Measurements from ENCODE around the gene DYNC1I2.

DNA sequence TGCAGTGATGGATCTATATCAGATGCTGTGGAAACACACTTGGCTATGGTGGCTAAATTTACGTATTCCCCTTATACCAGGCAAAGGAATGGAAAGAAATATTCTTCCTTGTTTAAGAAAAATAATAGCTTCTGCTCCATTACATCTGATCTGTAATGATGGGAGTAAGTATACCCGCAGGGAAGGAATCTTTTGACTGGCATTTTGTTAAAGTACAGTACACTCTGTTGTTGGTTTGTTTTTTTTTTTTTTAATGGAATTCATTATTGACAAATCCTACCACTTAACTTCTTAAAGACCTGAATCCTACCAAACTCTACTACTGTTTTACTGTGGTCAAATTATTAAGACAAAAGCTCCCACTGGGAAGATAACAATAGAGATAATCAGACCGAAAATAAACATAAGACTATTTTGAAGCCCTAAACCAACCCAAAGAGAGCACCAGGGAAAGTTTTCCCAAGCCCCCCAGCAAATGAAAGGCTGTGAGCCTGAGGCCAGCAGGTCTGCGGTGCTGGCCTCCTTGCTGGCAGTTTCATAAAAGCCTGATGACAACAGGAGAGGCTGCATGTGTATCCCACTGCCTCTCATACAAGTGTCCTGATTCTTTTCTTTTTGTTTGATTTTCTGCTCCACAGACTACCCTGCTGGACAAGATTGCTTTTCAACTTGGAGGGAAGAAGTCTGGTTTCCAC, 105.8 kb downstream of the DYNC1I2 start:
- TF ChIP-seq, protein P1, sequence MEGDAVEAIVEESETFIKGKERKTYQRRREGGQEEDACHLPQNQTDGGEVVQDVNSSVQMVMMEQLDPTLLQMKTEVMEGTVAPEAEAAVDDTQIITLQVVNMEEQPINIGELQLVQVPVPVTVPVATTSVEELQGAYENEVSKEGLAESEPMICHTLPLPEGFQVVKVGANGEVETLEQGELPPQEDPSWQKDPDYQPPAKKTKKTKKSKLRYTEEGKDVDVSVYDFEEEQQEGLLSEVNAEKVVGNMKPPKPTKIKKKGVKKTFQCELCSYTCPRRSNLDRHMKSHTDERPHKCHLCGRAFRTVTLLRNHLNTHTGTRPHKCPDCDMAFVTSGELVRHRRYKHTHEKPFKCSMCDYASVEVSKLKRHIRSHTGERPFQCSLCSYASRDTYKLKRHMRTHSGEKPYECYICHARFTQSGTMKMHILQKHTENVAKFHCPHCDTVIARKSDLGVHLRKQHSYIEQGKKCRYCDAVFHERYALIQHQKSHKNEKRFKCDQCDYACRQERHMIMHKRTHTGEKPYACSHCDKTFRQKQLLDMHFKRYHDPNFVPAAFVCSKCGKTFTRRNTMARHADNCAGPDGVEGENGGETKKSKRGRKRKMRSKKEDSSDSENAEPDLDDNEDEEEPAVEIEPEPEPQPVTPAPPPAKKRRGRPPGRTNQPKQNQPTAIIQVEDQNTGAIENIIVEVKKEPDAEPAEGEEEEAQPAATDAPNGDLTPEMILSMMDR (IDR thresholded peaks at IDR 0.05; ENCODE audit: low read depth, low read length), result no peak
- TF ChIP-seq POLR2A (IDR thresholded peaks at IDR 0.05; ENCODE audit: extremely low read depth, insufficient read length), result no peak
- TF ChIP-seq, protein P2, sequence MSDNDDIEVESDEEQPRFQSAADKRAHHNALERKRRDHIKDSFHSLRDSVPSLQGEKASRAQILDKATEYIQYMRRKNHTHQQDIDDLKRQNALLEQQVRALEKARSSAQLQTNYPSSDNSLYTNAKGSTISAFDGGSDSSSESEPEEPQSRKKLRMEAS (IDR thresholded peaks at IDR 0.05; ENCODE audit: low read depth, low read length), result no peak
